ENCODE data around the gene IQCM. TPM values are rescaled to one million over a fixed set of nuclear protein-coding genes. Genes with fewer than 3 reads are reported as not detected.
A peak's percentile ranks its signal among the peaks of the same experiment; 100 is the strongest.

The IQCM gene
- total RNA-seq, 8 experiments from 2014 or later: 0.16 to 1.8 (median 0.31) TPM; not detected in 3

DNA sequence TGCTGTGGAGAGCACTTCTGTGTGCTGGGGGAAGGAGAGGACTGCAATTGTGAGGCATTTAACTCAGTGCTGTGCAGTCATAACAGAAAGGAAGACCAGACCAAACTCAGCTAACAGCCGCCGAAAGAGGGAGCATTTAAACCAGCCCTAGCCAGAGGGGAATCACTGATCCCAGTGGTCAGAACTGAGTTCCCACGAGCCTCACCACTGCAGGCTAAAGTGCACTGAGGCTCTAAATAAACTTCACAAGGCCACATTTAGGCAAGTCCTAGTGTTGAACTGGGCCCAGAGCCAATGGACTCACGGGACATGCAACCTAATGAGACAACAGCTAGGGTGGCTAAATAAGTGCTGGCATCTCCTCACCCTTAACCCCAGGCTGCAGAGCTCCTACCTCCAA, 20.4 kb downstream of the IQCM start:
- no peak overlapping the region for H3K4me3 ChIP-seq
- in situ Hi-C loops (cut with MboI; ENCODE audit: low pct_unique_long_range_greater_than_20kb in 2 of 9, low sequenced_read_pairs in 9 of 9, unreplicated experiment in 9 of 9): no loop called here
- H3K4me1 ChIP-seq (replicated peaks in 1 of 2): no peaks in the 10 kb centered on the region
- peak in 1 of 8 experiments; percentile 20 for ATAC-seq (replicated peaks in 6 of 8)
- WGBS, 10 experiments: 14 to 93% (median 56%) methylated on average over 1 to 4 of the region's 4 CpGs; no CpG with 5 or more reads in 3 of the 10 experiments
- H3K27ac ChIP-seq: no peak overlapping the region

DNA sequence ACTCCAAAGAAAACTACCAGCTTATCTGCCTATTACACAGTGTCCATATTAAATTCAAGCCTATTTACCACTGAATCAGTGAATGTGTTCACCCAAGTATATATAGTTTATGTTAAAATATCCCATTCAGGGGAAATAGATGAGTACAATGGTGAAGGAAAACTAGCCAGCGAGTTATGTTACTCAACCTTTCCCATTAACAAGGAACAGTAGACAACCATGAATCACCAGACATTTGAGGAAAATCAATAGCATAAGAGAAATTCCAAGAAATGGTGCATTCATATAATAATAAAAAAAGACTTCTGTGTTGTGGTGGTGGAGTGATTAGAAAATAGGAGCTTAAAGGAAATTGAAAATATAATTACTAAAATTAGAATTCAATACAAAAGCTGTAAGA, 21.3 kb downstream of the IQCM start:
- WGBS, 10 experiments: 64 to 100% (median 91%) methylated on average over 1 of the region's 1 CpG; no CpG with 5 or more reads in 1 of the 10 experiments
- no peaks in the 10 kb centered on the region for H3K4me1 ChIP-seq (replicated peaks in 1 of 2)
- in situ Hi-C loops (cut with MboI; ENCODE audit: low pct_unique_long_range_greater_than_20kb in 2 of 9, low sequenced_read_pairs in 9 of 9, unreplicated experiment in 9 of 9): no loop called here
- H3K4me3 ChIP-seq: no peak overlapping the region
- no peak for ATAC-seq (replicated peaks in 6 of 8)
- no peak overlapping the region for H3K27ac ChIP-seq

DNA sequence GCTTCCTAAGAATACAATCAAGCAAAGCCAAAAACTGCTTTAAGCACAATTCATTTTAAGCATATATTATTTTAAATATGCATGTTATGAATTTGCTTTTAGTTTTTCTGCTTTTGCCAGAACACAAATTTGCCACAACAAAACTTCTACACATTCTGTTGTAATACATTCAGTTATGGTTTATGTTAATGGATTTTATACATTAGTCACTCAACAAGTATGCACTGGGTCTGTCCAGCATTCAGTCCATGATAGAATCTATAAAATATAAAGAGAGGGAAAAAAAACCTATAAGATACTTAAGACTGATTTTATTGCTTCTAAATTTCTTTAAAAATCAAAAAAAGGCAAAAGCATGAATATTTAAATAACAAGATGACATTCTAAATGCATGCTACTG, 22.2 kb downstream of the IQCM start:
- ATAC-seq (replicated peaks in 6 of 8): peak in 3 of 8 experiments; percentile 50 to 79 (median 53)
- H3K27ac ChIP-seq: no peak overlapping the region
- no peaks in the 10 kb centered on the region for H3K4me1 ChIP-seq (replicated peaks in 1 of 2)
- no peak overlapping the region for H3K4me3 ChIP-seq
- in situ Hi-C loops (cut with MboI; ENCODE audit: low pct_unique_long_range_greater_than_20kb in 2 of 9, low sequenced_read_pairs in 9 of 9, unreplicated experiment in 9 of 9): no loop called here

DNA sequence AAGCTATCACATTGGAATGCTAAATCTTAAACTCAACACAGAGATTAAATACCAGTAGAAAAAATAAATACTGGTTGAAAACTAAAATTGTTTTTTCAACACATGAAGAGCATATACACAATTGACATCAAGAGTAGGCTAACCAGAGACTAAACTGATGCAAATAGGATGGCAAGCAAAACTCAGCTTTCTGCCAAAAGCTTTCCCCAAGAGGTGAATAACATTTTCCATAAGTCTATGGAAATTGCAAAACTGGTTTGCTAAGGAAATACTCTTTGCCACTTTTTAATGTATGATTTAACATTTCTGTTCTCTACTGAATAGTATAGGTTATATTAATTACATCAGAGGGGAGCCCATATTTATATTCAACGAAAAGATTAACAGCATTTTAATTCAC, 23.8 kb downstream of the IQCM start:
- no peak overlapping the region for H3K4me3 ChIP-seq
- no peak for ATAC-seq (replicated peaks in 6 of 8)
- no peak overlapping the region for H3K27ac ChIP-seq
- in situ Hi-C loops (cut with MboI; ENCODE audit: low pct_unique_long_range_greater_than_20kb in 2 of 9, low sequenced_read_pairs in 9 of 9, unreplicated experiment in 9 of 9): no loop called here
- no peaks in the 10 kb centered on the region for H3K4me1 ChIP-seq (replicated peaks in 1 of 2)
- 0 to 88% (median 40%) methylated on average over 1 of the region's 1 CpG; no CpG with 5 or more reads in 3 of the 10 experiments for WGBS, 10 experiments

DNA sequence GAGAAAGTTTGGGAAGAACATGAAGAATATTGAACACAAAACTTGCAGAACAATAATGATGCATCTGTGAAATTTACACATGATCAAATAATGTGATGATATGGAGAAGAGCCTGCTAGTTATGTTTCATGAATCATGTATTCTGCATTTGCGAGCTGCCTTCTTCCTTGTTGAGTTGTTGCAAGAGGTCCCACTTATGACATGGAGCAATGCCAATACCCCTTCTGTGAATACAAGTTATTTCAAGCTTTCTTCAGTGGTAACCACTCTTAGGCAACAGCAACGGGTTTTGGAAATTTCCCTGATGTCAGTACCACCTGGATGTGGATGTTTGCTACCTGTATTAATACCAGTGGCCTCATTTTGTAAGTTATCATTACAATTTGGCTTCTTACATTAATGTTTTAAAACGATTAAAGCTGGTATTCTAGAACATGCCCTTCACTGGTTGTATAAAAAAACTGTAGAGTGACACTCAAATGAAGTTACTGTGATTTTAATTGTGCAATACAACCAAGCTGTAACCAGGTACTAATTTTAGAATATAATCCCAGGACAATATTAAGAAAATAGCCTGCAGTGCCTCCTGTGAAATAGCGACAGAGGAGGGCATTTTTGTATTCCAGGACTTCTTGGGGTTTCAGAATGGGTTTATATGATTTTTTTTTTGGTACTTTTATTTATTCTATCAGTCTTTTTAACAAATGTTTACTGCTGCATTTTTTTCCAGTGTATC, 25.3 kb downstream of the IQCM start:
- 30 to 94% (median 65%) methylated on average over 2 to 4 of the region's 4 CpGs for WGBS, 10 experiments
- in situ Hi-C loops (cut with MboI; ENCODE audit: low pct_unique_long_range_greater_than_20kb in 2 of 9, low sequenced_read_pairs in 9 of 9, unreplicated experiment in 9 of 9): no loop called here
- no peak for ATAC-seq (replicated peaks in 6 of 8)

DNA sequence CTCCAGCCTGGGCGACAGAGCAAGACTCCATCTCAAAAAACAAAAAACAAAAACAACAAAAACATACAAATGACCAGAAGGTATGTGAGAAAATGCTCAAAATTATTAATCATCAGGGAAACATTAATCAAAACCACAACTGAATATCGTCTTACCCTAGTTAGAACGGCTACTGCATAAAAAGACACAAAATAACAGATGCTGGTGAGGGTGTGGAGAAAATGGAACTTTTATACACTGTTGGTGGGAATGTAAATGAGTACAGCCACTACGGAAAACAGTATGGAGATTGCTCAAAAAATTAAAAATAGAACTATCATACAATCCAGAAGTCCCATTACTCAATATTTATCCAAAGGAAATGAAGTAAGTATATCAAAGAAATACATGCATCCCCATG, 27.3 kb downstream of the IQCM start:
- peak in 2 of 8 experiments; percentile 41 to 71 for ATAC-seq (replicated peaks in 6 of 8)
- WGBS, 10 experiments: 38 to 91% (median 70%) methylated on average over 1 to 4 of the region's 4 CpGs; no CpG with 5 or more reads in 2 of the 10 experiments
- Histone ChIP-seq H3K27ac (no peak overlapping the region), H3K4me3 (no peak overlapping the region), H3K4me1 (replicated peaks in 1 of 2) (no peaks in the 10 kb centered on the region)
- in situ Hi-C loops (cut with MboI; ENCODE audit: low pct_unique_long_range_greater_than_20kb in 2 of 9, low sequenced_read_pairs in 9 of 9, unreplicated experiment in 9 of 9): no loop called here

More for the DNA sequence above, 25.3 kb downstream of the IQCM start:
- Histone ChIP-seq H3K4me1 (replicated peaks in 1 of 2) (no peaks in the 10 kb centered on the region), H3K4me3 (no peak overlapping the region), H3K27ac (no peak overlapping the region)

DNA sequence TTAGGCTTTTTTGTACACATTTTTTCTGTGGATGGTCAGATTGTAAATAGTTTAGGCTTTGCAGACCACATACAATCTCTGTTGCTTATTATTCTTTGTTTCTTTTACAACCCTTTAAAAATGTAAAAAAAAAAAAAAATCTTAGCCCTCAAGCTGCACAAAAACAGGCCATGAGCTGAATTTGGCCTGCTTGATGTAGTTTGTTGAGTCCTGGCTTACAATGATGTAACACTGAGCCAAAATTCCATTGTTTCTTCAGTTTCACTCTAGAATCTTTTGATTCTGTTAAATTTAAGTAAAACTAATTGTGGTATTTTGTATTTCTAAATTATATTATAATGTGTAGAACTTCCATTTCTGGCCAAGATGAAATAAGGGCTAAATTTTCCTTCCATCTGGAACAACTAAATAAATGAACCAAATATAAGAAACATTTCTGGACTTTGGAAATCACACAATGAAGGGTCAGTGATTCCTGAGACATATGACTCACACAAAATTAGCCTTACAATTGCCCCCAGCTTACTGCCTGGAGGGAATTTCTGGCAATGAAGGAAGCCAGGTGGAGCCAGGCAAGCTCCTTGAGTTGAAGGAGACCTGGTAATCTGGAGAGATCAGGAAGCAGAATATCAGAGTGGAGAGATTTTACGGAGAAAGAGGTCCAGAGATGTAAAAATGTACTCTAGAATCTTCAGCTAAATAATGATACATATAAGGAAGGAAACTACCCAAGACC, 29.8 kb downstream of the IQCM start:
- no peak for ATAC-seq (replicated peaks in 6 of 8)

DNA sequence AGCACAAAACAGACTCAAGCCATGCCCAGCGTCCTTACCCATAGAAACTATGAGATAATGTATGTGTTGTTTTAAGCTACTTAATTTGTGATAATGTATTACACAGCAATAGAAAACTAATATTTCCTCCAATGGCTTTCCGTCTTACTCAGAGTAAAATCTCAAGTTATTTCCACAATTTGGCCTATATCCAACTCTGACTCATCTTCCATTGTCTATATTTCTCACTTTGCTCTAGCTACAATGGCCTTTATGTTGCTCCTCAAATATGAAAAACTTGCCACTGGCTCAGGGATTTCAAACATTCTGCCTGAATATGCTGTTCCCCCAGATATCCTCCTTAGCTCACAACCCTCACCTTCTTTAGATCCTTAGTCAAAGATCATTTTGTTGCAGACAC, 31.6 kb downstream of the IQCM start:
- Histone ChIP-seq H3K4me1 (replicated peaks in 1 of 2) (no peaks in the 10 kb centered on the region), H3K4me3 (no peak overlapping the region), H3K27ac (no peak overlapping the region)
- in situ Hi-C loops (cut with MboI; ENCODE audit: low pct_unique_long_range_greater_than_20kb in 2 of 9, low sequenced_read_pairs in 9 of 9, unreplicated experiment in 9 of 9): no loop called here
- 76 to 100% (median 97%) methylated on average over 1 to 2 of the region's 2 CpGs; no CpG with 5 or more reads in 3 of the 10 experiments for WGBS, 10 experiments
- no peak for ATAC-seq (replicated peaks in 6 of 8)

More for the DNA sequence above, 29.8 kb downstream of the IQCM start:
- H3K27ac ChIP-seq: no peak overlapping the region
- H3K4me1 ChIP-seq (replicated peaks in 1 of 2): no peaks in the 10 kb centered on the region
- in situ Hi-C loops (cut with MboI; ENCODE audit: low pct_unique_long_range_greater_than_20kb in 2 of 9, low sequenced_read_pairs in 9 of 9, unreplicated experiment in 9 of 9): no loop called here
- WGBS, 10 experiments: 63 to 100% (median 92%) methylated on average over 1 of the region's 1 CpG; no CpG with 5 or more reads in 2 of the 10 experiments
- no peak overlapping the region for H3K4me3 ChIP-seq

DNA sequence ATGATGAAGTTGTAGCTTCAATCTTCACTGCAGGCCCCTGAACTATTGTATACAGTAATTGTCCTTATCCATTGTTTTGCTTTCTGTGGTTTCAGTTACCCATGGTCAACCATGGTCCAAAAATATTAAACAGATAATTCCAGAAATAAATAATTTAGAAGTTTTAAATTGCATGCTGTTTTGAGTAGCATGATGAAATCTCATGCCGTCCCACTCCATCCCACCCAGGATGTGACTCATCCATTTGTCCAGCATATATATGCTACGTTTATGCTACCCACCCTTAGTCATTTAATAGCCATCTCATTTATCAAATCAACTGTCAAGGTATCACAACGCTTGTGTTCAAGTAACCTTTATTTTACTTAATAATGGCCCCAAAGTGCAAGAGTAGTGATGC, 34.5 kb downstream of the IQCM start:
- no peak overlapping the region for H3K4me3 ChIP-seq
- in situ Hi-C loops (cut with MboI; ENCODE audit: low pct_unique_long_range_greater_than_20kb in 2 of 9, low sequenced_read_pairs in 9 of 9, unreplicated experiment in 9 of 9): no loop called here
- no peaks in the 10 kb centered on the region for H3K4me1 ChIP-seq (replicated peaks in 1 of 2)
- H3K27ac ChIP-seq: no peak overlapping the region
- WGBS, 10 experiments: 0 to 75% (median 38%) methylated on average over 1 to 3 of the region's 3 CpGs; no CpG with 5 or more reads in 1 of the 10 experiments
- ATAC-seq (replicated peaks in 6 of 8): peak in 5 of 8 experiments; percentile 22 to 78 (median 46)

- 20 to 100% (median 94%) methylated on average over 1 to 2 of the region's 2 CpGs; no CpG with 5 or more reads in 1 of the 10 experiments for WGBS, 10 experiments
- H3K4me3 ChIP-seq: no peak overlapping the region
These were observed 47.2 kb downstream of the IQCM start for GRCh38 chr4:149768477-149768876.

DNA sequence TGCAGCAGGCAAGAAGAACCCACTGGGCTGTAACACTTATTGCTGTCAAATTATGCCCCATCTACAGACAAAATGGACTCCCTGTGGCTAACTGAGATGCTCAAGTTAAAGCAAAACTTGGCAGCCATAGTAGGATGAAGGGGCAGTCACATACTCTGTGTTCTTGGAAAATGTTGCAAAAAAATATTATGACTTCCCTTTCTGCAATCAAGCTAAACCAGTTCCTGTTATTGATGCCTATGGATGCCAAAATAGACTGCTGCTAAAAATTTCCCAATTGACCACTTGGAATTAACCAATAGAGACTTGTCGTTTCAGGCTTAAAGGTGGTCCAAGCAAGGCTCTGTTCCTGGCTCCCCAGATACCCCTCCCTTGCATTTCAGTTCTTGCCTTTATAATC, 49.5 kb downstream of the IQCM start:
- Histone ChIP-seq H3K4me1 (replicated peaks in 1 of 2) (no peaks in the 10 kb centered on the region), H3K4me3 (no peak overlapping the region), H3K27ac (no peak overlapping the region)
- ATAC-seq (replicated peaks in 6 of 8): no peak
- 60 to 100% (median 94%) methylated on average over 1 of the region's 1 CpG; no CpG with 5 or more reads in 4 of the 10 experiments for WGBS, 10 experiments
- in situ Hi-C loops (cut with MboI; ENCODE audit: low pct_unique_long_range_greater_than_20kb in 2 of 9, low sequenced_read_pairs in 9 of 9, unreplicated experiment in 9 of 9): no loop called here

More at GRCh38 chr4:149768477-149768876, 47.2 kb downstream of the IQCM start:
- no peak overlapping the region for H3K27ac ChIP-seq
- ATAC-seq (replicated peaks in 6 of 8): no peak
- in situ Hi-C loops (cut with MboI; ENCODE audit: low pct_unique_long_range_greater_than_20kb in 2 of 9, low sequenced_read_pairs in 9 of 9, unreplicated experiment in 9 of 9): no loop called here
- H3K4me1 ChIP-seq (replicated peaks in 1 of 2): no peaks in the 10 kb centered on the region

- WGBS, 10 experiments: 29 to 100% (median 74%) methylated on average over 1 to 3 of the region's 3 CpGs
- no peak overlapping the region for H3K27ac ChIP-seq
- peak in 2 of 8 experiments; percentile 48 to 79 for ATAC-seq (replicated peaks in 6 of 8)
These were observed 50.0 kb downstream of the IQCM start for GRCh38 chr4:149765630-149766029.

DNA sequence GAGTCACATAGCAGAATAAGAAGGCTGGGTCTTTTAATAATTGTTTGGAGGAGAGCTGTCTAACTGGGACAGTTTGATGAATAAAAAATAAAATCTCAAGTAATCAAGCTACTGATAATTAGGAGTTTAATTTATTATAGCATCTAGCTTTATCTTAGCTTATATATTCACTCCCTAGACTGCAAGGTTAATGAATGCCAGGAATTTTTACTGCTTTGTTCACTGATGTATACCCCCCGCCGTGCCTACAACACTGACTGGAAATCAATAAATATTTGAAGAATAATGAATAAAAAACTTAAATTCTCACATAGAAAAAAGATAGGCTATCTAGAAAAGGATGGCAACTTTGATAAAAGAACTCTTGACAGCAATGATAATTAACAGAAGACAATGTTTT, 59.7 kb downstream of the IQCM start:
- 69 to 100% (median 90%) methylated on average over 2 of the region's 2 CpGs; no CpG with 5 or more reads in 1 of the 10 experiments for WGBS, 10 experiments
- ATAC-seq (replicated peaks in 6 of 8): no peak
- Histone ChIP-seq H3K4me1 (replicated peaks in 1 of 2) (no peaks in the 10 kb centered on the region), H3K4me3 (no peak overlapping the region), H3K27ac (no peak overlapping the region)
- in situ Hi-C loops (cut with MboI; ENCODE audit: low pct_unique_long_range_greater_than_20kb in 2 of 9, low sequenced_read_pairs in 9 of 9, unreplicated experiment in 9 of 9): no loop called here

More at GRCh38 chr4:149765630-149766029, 50.0 kb downstream of the IQCM start:
- in situ Hi-C loops (cut with MboI; ENCODE audit: low pct_unique_long_range_greater_than_20kb in 2 of 9, low sequenced_read_pairs in 9 of 9, unreplicated experiment in 9 of 9): no loop called here
- Histone ChIP-seq H3K4me1 (replicated peaks in 1 of 2) (no peaks in the 10 kb centered on the region), H3K4me3 (no peak overlapping the region)

Data from motor neuron (in vitro differentiated cells).